Measurements from ENCODE around the gene ST8SIA3.
"Not testable (repeated sequence)": the region's sequence is repeated elsewhere in the genome, so short reads cannot be mapped to it uniquely, and the experiment has no call there.

ST8SIA3 gene

GRCh38 chr18:57366528-57367081 lies 14.2 kb downstream of the ST8SIA3 start:
- FAIRE-seq, result no peak

DNA sequence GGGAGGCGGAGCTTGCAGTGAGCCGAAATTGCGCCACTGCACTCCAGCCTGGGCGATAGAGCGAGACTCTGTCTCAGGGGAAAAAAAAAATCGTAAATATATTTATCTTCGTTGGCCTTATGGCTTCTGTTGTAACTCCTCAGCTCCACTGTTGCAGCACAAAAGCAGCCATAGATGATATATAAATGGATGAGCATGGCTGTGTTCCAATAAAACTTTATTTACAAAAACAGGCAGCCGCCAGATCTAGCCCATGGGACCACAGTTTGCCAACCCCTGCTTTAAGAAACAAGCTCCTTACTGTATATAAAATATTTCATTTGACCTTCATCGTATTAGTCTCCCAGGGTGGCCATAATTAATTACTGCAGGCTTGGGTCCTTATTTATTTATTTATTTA lies 20.1 kb downstream of the ST8SIA3 start:
- FAIRE-seq, result no peak

DNA sequence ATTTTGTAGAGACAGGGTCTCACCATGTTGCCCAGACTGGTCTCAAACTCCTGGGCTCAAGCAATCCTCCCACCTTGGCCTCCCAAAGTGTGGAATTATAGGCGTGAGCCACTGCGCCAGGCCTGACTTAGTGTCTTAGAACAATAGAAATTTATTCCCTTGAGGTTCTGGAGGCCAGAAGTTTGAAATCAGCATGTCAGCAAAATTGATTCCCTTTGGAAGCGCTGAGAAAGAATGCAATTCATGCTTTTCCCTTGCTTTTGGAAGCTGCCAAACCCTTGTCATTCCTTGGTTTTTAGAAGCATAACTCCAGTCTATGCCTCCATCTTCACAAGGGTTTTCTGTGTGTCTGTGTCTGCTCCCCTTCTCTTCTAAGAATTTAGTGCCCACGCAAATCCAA lies 20.7 kb downstream of the ST8SIA3 start:
- FAIRE-seq, result no peak

- no peak for FAIRE-seq
Observed at GRCh38 chr18:57376503-57376902, 24.1 kb downstream of the ST8SIA3 start.

DNA sequence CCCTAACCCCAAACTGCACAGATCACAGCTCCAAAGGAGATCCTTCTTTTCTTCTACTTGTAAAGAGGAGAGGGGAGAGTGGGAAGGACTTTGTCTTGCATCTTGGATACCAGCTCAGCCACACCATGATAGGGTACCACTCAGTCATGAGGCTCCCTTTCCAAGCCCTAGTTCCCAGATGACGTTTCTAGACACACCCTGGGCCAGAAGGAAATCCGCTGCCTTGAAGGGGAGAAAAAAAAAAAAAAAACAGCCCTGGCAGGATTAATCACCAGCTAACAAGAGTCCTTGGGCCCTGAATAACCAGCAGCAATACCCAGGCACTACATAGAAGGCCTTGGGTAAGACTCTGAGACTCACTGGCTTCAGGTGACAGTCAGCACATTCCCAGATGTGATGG lies 36.9 kb downstream of the ST8SIA3 start:
- FAIRE-seq, result no peak

GRCh38 chr18:57390044-57390443 lies 37.7 kb downstream of the ST8SIA3 start:
- no peak for FAIRE-seq

DNA sequence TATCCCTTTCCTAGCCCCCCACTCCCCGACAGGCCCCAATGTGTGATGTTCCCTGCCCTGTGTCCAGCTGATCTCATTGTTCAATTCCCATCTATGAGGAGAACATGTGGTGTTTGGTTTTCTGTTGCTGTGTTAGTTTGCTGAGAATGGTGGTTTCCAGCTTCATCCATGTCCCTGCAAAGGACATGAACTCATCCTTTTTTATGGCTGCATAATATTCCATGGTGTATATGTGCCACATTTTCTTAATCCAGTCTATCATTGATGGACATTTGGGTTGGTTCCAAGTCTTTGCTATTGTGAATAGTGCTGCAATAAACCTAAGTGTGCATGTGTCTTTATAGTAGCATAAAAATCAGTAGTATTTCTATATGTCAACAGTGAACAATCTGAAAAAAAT lies 42.4 kb downstream of the ST8SIA3 start:
- not testable (repeated sequence) for FAIRE-seq

GRCh38 chr18:57396831-57397230 lies 44.5 kb downstream of the ST8SIA3 start:
- not testable (repeated sequence) for FAIRE-seq

DNA sequence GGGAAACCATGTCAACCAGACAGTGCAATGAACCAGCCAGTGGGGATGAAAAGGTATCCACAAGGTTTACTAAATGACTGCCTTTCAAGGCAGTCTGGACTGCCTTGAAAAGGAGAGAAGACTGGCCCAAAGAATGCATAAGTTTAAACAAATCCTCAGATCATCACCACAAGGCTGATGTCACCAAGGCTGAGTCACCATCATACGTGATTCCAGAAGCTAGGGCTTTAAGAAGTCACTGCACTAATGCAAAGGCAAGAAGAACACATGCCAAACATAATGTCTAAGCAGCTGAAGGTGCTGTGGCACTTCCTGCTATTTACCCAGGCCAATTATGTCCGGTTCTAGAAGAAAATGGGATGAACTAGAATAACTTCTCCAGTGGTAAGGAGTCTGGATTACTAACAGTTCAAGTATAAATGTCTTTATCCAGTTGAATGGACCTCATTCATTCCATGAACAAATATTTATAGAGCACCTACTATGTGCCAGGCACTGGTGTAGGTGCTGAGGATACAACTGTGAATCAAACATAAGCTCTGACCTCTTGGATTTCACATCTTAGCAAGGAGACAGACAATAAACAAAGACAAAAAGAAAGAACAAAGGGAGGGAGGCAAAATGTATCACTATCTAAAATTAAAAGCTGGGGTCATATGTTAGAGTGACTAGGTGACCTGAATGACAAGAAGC lies 45.2 kb downstream of the ST8SIA3 start:
- FAIRE-seq, result no peak

DNA sequence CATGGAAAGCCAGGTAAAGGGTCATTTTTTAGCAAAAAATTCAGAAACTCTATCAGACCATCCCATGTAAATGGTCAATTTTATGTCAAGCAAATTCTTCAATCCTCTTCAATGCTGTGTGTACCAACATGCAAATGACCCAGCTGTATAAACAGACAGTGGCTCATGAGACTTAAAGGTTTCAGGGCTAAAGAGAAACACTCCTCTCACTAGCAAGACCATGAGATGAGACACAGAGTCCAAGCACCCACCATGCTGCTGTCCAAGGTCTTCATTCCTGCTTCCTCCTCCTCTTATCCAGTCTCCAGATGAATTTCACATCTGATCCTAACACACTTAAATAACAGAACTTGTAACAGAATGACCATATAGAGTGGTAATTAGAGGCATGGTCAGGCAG lies 52.0 kb downstream of the ST8SIA3 start:
- no peak for FAIRE-seq

DNA sequence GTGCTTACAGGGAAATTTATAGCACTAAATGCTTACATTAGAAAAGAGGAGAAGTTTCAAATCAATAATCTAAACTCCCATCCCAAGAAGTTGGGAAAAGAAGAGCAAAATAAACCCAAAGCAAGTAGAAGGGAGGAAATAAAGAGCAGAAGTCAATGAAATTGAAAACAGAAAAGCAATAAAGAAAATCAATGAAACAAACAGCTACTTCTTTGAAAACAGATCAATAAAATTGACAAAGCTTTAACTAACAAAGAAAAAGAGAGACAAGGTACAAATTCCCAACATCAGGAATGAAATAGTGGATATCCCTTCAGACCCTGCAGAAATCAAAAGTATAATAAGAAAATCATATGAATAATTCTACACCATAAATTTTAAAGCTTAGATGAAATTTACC lies 57.3 kb downstream of the ST8SIA3 start:
- FAIRE-seq, result no peak

GRCh38 chr18:57410749-57411148 lies 58.4 kb downstream of the ST8SIA3 start:
- no peak for FAIRE-seq

DNA sequence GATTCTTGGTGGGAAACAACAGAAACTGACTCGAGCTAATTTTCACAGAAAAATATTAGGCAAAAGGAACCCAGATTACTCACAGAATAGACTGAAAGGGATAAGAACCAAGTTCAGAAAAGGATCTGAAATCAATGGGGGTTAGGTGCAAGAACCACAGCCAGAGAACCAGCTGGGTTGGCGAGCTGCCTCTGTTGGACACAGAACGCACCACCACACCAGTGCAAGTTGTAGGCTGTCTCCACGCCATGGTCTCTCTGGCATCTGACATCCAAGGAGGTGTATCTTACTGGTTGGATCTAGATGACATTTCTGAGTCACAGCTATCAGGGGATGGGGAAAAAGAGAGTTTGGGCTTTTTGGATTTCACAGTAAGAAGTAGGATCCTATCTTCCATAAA lies 64.2 kb downstream of the ST8SIA3 start:
- no peak for FAIRE-seq
